Measurements from ENCODE around the gene GALE. TPM values are rescaled to one million over a fixed set of nuclear protein-coding genes. Genes with fewer than 3 reads are reported as not detected.
A peak's percentile ranks its signal among the peaks of the same experiment; 100 is the strongest.

Gene GALE
- total and polyA plus RNA-seq, 2 of the 13 experiments (the other 11 are each of a cell fraction or from before 2014, with no cell fraction given) = 85.2 to 88.4 TPM

DNA sequence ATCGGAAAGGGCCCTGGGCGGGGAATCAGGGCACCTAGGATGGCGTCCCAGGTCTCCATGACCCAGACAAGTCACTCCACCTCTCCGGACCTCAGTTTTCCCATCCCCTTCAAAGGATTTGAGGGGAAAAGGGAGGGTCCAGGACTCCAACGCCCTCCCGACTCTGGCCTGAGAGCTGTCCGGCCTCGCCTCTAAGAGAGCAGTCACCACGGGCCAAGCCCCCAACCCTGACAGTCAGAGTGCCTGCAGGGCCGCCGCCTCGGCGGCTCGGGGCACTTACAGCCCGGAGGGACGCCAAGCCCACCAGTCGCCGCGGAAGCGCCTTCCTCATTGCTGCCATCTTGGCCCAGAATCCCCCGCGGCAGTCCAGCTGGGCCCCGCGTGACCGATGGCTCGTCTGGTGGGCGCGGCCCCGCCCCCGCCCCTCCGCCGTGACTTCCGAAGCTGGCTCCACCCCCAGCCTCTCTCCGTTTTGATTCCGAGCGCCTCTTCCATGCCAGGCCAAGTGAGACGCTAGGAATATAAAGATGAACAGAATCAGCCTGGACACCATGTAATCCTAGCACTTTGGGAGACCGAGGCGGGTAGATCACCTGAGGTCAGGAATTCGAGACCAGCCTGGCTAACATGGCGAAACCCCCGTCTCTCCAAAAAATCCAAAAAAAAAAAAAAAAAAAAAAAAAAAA is 24.7 kb upstream of the GALE start, which contains the start of gene HMGCL (continued):
- TF ChIP-seq, protein P1, sequence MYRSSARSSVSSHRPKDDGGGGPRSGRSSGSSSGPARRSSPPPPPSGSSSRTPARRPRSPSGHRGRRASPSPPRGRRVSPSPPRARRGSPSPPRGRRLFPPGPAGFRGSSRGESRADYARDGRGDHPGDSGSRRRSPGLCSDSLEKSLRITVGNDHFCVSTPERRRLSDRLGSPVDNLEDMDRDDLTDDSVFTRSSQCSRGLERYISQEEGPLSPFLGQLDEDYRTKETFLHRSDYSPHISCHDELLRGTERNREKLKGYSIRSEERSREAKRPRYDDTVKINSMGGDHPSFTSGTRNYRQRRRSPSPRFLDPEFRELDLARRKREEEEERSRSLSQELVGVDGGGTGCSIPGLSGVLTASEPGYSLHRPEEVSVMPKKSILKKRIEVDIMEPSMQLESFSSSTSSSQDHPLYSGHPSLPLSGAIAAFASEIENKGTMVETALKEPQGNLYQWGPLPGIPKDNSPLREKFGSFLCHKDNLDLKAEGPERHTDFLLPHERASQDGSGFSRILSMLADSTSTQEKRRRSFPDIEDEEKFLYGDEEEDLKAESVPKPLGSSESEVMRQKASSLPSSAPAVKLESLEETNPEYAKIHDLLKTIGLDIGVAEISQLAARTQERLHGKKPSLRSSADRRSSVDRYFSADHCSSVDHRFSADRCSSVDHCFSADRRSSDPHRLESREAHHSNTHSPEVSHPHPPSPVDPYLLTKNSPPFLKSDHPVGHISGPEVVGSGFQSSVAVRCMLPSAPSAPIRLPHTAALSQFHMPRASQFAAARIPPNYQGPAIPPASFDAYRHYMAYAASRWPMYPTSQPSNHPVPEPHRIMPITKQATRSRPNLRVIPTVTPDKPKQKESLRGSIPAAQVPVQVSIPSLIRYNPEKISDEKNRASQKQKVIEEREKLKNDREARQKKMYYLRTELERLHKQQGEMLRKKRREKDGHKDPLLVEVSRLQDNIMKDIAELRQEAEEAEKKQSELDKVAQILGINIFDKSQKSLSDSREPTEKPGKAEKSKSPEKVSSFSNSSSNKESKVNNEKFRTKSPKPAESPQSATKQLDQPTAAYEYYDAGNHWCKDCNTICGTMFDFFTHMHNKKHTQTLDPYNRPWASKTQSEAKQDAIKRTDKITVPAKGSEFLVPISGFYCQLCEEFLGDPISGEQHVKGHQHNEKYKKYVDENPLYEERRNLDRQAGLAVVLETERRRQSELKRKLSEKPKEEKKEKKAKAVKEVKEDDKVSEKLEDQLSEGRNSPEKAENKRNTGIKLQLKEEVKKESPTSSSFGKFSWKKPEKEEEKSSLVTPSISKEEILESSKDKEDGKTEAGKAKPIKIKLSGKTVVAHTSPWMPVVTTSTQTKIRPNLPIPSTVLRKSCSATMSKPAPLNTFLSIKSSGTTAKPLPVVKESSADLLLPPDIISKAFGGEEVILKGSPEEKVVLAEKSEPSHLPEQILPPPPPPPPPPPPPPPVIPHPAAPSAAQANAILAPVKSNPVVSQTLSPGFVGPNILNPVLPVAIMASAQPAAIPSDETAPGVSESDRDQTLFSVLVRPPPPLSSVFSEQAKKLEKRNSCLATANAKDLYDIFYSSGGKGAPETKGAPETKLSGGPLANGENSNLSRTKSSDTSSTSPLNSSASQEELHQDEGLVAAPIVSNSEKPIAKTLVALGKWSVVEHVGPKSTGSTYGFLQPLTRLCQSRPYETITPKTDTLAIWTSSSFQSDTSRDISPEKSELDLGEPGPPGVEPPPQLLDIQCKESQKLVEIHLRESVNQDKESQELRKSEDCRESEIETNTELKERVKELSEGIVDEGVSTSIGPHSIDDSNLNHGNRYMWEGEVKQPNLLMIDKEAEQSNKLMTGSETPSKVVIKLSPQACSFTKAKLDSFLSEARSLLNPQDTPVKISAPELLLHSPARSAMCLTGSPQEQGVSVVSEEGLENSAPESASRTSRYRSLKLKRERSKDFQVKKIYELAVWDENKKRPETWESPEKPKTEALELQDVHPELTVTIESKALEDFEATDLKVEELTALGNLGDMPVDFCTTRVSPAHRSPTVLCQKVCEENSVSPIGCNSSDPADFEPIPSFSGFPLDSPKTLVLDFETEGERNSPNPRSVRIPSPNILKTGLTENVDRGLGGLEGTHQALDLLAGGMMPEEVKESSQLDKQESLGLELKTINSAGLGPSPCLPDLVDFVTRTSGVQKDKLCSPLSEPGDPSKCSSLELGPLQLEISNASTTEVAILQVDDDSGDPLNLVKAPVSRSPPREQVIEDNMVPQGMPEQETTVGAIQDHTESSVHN (CRISPR knock-in tag; IDR thresholded peaks at IDR 0.05) = peak; percentile 90; the same call in 1 of the 2 replicates
- peak; percentile 81 for TF ChIP-seq POGZ (CRISPR knock-in tag; IDR thresholded peaks at IDR 0.05)
- TF ChIP-seq HHEX (CRISPR knock-in tag; IDR thresholded peaks at IDR 0.05) = no peak
- TF ChIP-seq, protein P2, sequence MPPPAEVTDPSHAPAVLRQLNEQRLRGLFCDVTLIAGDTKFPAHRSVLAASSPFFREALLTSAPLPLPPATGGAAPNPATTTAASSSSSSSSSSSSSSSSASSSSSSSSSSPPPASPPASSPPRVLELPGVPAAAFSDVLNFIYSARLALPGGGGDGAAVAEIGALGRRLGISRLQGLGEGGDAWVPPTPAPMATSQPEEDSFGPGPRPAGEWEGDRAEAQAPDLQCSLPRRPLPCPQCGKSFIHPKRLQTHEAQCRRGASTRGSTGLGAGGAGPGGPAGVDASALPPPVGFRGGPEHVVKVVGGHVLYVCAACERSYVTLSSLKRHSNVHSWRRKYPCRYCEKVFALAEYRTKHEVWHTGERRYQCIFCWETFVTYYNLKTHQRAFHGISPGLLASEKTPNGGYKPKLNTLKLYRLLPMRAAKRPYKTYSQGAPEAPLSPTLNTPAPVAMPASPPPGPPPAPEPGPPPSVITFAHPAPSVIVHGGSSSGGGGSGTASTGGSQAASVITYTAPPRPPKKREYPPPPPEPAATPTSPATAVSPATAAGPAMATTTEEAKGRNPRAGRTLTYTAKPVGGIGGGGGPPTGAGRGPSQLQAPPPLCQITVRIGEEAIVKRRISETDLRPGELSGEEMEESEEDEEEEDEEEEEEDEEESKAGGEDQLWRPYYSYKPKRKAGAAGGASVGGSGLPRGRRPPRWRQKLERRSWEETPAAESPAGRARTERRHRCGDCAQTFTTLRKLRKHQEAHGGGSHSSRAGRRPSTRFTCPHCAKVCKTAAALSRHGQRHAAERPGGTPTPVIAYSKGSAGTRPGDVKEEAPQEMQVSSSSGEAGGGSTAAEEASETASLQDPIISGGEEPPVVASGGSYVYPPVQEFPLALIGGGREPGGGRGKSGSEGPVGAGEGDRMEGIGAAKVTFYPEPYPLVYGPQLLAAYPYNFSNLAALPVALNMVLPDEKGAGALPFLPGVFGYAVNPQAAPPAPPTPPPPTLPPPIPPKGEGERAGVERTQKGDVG (CRISPR knock-in tag; IDR thresholded peaks at IDR 0.05; ENCODE audit: borderline replicate concordance) = peak; percentile 76; the same call in 1 of the 2 replicates
- TF ChIP-seq PHF5A (CRISPR knock-in tag; IDR thresholded peaks at IDR 0.05; ENCODE audit: low read depth, unreplicated experiment) = peak; percentile 47
- TF ChIP-seq CREB1 (IDR thresholded peaks at IDR 0.05) = no peak
- no peak for TF ChIP-seq CREB1 (CRISPR knock-in tag; IDR thresholded peaks at IDR 0.05)
- no peak for TF ChIP-seq ZNF83 (CRISPR knock-in tag; IDR thresholded peaks at IDR 0.05; ENCODE audit: borderline replicate concordance)
- TF ChIP-seq, protein P3, sequence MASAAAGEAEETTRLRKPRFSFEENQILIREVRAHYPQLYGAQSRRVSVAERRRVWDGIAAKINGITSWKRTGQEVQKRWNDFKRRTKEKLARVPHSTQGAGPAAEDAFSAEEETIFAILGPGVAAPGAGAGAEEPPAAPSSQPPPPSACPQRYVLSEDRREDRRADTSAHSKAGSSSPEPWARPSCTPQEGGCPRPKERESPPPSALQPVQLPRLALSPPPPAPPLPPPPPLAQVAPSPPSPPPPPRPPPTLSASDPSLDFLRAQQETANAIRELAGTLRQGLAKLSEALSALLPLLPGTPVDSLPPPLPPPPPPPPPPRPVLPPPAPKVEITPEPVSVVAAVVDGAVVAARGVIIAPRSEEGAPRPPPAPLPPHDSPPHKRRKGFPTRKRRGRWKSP (CRISPR knock-in tag; IDR thresholded peaks at IDR 0.05) = peak; percentile 54; the same call in 1 of the 2 replicates
- TF ChIP-seq, protein P4, sequence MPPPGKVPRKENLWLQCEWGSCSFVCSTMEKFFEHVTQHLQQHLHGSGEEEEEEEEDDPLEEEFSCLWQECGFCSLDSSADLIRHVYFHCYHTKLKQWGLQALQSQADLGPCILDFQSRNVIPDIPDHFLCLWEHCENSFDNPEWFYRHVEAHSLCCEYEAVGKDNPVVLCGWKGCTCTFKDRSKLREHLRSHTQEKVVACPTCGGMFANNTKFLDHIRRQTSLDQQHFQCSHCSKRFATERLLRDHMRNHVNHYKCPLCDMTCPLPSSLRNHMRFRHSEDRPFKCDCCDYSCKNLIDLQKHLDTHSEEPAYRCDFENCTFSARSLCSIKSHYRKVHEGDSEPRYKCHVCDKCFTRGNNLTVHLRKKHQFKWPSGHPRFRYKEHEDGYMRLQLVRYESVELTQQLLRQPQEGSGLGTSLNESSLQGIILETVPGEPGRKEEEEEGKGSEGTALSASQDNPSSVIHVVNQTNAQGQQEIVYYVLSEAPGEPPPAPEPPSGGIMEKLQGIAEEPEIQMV (CRISPR knock-in tag; IDR thresholded peaks at IDR 0.05; ENCODE audit: low read depth) = 0 out of 2 replicates have a peak, but pooled peaks have one; percentile 33
- TF ChIP-seq, protein P5, sequence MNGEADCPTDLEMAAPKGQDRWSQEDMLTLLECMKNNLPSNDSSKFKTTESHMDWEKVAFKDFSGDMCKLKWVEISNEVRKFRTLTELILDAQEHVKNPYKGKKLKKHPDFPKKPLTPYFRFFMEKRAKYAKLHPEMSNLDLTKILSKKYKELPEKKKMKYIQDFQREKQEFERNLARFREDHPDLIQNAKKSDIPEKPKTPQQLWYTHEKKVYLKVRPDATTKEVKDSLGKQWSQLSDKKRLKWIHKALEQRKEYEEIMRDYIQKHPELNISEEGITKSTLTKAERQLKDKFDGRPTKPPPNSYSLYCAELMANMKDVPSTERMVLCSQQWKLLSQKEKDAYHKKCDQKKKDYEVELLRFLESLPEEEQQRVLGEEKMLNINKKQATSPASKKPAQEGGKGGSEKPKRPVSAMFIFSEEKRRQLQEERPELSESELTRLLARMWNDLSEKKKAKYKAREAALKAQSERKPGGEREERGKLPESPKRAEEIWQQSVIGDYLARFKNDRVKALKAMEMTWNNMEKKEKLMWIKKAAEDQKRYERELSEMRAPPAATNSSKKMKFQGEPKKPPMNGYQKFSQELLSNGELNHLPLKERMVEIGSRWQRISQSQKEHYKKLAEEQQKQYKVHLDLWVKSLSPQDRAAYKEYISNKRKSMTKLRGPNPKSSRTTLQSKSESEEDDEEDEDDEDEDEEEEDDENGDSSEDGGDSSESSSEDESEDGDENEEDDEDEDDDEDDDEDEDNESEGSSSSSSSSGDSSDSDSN (CRISPR knock-in tag; IDR thresholded peaks at IDR 0.05) = peak; percentile 75
